GM19455 (cell line): ENCODE measurements around the gene ZBTB17.

Experiments
- ATAC-seq: cut with Tn5 transposase; IDR thresholded peaks from one replicate; pipeline ENCODE4 v1.9.1; 2021; ENCODE audit not compliant: unreplicated experiment

ZBTB17 gene

GRCh38 chr1:15948595-15949452 lies 27.1 kb downstream of the ZBTB17 start:
- ATAC-seq = peak; percentile 1

GRCh38 chr1:15948091-15948591 lies 27.8 kb downstream of the ZBTB17 start:
- ATAC-seq = no peak

- no peak for ATAC-seq
These were observed 28.4 kb downstream of the ZBTB17 start for GRCh38 chr1:15947382-15948090.

- no peak for ATAC-seq
These were observed 29.1 kb downstream of the ZBTB17 start for GRCh38 chr1:15946571-15947381.

DNA sequence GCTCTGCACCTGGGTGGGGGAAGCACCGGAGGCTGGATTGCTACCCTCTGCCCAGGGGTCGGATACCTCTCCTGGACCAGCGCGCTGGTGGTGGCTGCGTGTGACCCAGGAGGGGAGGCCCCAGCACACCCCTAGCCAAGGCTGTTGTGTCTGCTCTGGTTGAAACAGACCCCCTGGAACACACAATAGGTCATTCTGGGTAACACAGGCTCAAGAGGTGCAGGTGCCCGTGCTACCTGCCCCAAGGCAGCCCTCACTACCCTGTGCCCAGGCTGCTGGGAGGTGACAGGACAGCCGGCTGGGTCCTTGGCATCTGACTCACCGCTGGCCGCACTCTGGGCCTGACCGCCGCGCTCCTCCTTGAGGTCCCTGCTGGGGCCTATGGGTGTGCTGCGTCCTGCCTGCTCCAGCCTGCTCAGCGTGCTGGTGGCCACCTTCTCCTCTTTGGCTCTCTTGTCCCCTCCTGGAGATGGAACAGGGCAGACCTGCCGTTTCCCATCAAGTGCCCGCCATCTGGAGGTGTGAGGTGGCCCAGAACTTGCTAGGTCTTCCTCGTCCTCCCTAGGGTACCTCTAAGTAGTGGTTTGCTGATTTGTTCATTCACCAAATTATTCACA lies 30.0 kb downstream of the ZBTB17 start:
- no peak for ATAC-seq

DNA sequence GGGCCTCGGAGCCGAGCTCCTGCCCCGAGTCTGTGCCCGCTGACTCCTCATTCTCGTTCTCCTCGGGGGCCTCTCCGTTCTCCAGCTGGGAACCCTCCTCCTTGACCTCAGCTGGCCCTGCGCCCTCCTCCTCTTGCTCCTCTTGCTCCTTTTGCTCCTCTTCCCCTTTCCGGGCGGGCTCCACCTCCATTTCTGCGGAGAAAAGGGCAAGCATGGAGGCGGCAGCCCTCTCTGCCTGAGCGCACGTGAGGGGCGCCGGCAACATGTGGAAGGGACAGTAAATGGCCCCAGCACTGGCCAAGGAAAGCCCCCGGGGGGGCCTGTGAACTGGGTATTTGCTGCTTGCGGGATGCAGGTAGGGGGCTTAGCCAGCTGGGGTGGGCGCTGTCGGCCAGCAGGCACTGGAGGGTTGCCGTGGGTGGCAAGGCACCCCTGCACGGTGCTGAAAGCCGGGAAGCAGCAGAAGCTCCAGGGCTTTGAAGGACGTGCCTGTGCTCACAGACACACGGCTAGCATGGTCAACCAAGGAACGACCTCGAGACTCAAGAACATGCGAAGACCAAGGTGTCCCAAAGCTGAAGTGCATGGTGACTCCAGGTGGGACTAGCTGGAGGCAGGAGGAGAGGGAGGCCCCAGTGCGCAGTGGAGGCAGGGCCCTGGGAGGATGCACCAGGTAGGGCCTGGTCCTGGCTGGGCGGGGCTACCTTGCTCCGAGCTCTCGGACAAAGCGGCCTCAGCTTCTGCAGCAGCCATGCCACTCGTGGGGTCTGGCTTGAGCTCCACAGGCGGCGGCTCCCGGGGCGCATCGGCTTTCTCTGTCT lies 30.7 kb downstream of the ZBTB17 start:
- no peak for ATAC-seq

DNA sequence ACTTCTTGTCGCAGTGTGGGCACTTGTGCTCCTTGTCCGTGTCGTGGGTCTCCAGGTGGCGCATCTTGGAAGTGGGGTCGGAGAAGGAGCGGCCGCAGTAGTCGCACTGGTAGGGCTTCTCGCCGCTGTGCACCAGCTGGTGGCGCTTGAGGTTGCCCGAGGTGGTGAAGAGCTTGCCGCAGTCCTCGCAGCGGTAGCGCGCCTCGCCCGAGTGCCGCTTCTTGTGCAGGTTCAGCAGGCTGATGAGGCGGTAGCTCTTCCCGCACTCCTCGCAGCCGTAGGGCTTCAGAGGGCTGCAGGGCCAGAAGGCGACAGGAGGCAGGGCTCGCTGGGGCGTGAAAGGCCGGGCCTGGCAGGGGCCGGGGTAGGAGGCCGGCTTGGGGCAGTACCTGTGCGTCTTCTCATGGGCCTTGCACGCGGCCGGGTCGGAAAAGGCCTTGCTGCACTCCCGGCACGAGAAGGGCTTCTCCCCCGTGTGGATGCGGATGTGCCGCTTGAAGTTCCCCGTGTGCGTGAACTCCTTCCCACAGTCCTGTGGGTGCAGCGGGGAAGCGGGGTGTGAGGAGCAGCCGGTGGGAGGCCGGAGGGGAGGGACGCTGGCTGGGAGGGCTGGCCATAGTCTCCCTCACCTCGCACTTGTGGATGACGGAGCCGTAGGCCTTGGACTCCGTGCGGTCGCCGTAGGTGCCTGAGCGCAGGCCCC lies 31.4 kb downstream of the ZBTB17 start:
- no peak for ATAC-seq

GRCh38 chr1:15943992-15944307 lies 32.0 kb downstream of the ZBTB17 start:
- ATAC-seq = no peak

- no peak for ATAC-seq
These were observed 32.4 kb downstream of the ZBTB17 start for GRCh38 chr1:15943328-15943991.

GRCh38 chr1:15942661-15943327 lies 33.1 kb downstream of the ZBTB17 start:
- ATAC-seq = no peak

DNA sequence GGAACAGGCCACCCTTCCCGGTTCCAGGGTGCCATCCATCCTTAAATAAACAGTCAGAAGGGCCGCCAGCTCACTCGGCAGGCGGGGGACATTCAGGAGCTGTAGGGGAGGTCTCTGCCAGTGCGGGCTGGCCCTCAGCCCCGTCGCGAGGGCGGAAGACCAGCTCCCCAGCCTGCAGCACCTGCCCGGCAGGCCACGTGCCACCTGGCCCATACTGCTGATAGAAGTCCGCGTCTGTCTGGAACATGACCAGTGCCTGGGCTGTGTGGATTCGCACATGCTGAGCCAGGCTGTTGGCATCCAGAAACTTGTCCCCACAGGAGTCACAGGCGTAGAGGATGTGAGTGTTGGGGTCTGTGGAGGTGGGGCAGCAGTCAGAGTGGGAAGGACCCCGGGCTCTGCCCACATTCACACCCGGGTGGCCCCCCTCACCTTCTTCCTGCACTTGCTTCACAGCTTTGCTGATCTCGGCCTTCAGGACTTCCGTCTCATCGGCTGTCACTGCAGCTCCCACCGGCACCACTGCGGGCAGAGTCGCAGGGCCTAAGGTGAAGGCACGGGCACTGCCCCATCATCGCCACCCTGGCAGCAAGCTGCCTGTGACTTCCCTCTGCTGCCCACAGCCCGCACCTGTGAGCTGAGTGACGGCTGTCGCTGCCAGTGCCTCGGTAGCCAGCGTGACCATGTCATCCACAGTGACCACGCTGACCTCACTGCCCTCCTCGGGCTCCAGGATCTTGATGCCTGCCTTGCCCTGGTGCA lies 33.8 kb downstream of the ZBTB17 start:
- ATAC-seq = no peak

GRCh38 chr1:15941044-15941840 lies 34.7 kb downstream of the ZBTB17 start:
- ATAC-seq = no peak

GRCh38 chr1:15940110-15941043 lies 35.5 kb downstream of the ZBTB17 start:
- no peak for ATAC-seq

DNA sequence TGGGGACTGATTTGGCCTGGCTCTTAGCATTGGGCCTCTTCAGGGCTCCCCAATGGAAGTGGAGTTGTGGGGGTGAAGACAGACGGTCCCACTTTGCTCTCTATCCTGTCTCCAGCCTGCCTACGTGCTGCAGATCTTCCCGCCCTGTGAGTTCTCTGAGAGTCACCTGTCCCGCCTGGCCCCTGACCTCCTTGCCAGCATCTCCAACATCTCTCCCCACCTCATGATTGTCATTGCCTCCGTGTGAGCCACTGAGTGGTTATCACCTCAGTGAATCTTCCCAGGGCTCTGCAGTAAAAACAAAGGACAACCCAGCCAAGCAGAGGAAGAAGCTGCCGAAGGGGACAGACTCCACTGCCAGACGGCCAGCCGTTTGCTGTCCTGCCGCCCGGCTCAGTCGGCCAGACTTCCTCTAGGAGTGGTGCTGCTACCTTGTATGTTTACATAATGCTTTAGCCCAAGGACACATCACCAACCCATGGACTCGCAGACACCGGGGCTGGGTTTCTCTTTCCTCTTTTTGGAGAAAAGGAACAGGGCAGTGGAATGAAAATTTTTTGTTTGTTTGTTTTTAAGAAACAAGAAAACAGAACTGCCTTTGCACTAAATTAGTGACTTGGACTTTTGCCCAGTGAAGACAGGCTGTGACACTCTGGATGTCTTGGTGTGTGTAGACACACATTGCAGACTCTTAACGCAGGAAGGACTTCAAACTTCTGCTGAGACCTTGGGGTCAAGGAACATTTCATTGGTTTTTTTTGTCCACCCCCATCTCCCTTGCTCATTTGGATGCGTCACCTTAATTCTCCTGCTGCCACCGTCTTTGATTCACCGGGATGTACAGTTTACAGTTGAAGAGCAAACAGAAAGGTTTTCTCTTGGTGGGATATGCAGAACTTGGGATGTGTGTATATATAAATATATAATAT lies 36.5 kb downstream of the ZBTB17 start:
- ATAC-seq = no peak
